NOMO-1 treated with dmso at 0.1 percent for 144 hours (cell line): Measurements from ENCODE around the gene HPS1.
A peak's percentile ranks its signal among the peaks of the same experiment; 100 is the strongest.

ENCODE experiments used
- DNase-seq: peaks from one replicate; lab custom pipeline; 2025; ENCODE audit not compliant: unreplicated experiment; lab: John Stamatoyannopoulos, UW

The HPS1 gene

DNA sequence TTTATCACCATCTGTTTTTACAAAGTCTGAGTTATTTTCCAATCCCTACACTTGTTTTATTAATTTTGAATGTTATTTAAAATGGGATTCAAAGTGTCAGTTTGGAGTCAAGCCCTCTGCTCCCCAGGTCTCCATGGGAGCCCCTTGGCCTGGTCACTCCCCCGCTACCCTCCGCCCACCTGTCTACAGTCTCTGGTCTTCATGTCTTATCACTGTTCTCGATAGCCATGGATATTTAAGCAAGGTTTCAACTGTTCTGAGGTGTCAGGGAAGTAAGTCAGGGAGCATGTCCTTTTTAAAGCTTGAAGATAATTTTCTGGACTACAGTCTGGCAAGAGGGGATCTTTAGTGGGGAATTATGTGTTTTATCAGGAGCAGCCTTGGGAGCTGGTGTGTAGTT is 19.1 kb upstream of the HPS1 start:
- no peak for DNase-seq

DNA sequence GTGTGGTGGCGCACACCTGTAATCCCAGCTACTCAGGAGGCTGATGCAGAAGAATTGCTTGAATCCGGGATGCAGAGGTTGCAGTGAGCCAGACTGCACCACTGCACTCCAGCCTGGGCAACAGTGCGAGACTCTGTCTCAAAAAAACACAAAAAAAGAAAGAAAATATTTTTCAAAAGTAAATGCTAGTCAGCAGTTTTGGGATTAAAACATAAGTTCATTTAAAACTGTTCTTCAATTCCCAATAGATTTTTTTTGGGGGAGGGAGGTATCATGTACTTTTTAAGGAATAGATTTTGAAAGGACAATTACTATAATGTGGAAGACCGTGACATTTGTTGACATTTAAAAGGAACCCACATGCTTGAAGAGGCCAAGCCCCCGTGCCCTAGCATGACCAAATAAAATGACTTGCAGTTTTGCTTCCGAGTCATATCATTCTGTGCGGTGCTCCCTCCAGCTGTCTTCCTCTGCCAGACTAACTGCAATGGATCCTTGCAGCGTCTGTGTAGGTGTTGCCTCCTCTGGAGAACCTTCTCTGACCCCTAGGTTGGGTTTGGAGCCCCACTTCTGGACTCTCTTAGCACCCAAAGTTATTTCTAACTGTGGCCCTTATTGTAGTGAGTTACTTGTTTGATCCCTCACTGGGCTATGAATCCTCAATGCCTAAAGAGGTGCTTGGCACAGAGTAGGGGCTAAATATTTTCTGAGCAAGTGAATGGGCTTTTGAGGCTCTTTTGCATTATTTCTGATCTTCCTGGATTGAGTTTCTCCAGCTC is 17.4 kb upstream of the HPS1 start:
- DNase-seq, result no peak

- no peak for DNase-seq
Observed at GRCh38 chr10:98463016-98463415, 16.3 kb upstream of the HPS1 start.

DNA sequence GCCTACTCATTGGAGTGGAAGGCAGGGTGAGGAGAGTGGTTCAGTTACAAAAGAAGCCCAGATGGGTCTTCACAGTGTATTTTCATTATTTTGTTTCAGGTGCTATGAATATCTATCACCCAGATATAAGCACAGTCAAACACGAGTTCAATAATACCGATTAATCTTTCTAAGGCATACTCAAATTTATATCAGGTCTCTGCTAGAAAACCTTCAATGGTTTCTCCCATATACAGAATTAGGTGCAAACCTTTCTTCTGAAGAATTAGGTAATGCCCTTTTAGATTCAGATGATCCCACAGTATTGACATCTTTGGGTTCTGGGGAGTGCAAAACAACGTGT is 14.7 kb upstream of the HPS1 start:
- DNase-seq, result no peak

GRCh38 chr10:98460837-98461499 is 14.2 kb upstream of the HPS1 start:
- DNase-seq, result no peak

DNA sequence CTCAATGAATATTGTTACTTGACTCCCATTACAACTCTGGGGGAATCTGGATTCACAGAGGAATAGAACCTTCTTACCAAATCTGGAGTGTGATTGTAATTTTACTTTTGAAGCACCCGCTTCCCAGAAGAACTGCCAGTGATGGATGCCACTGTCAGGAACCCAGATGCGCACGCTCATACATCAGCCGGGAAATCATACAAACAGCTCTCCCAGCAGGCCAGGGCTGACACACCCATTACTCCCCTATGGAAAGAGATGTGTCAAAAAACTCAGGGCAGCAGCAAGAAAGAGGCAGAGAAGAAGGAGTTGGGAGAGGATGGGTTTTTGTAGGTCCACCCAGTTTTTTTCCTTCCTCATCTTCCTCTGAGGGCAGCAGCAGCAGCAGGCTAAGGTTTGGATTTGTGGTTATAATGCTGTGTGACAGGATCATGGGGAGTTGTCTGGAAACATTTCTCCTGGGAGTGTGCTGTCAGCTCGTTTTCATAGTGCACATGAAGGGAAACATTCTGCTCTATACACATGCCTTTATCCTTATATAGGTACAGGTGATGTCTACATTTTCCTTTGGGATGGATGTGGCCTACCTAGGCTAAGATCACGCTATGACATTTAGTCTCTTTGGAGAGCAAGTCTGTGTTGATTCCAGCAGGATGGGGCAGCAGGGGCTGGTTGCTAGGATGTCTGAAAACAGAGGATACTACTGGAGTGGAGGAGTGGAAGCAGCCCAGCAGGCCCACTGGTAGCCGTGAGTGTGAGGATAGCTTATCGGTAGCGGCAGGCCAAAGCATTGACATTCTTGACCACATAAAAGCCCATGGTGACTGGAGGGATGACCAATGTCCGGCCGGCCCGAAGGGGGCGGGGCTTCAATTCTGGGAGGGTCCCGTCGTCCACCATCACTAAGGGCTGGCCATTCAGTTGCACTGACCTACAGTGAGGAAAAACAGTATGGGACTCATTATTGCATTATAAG is 12.4 kb upstream of the HPS1 start:
- DNase-seq, result no peak

DNA sequence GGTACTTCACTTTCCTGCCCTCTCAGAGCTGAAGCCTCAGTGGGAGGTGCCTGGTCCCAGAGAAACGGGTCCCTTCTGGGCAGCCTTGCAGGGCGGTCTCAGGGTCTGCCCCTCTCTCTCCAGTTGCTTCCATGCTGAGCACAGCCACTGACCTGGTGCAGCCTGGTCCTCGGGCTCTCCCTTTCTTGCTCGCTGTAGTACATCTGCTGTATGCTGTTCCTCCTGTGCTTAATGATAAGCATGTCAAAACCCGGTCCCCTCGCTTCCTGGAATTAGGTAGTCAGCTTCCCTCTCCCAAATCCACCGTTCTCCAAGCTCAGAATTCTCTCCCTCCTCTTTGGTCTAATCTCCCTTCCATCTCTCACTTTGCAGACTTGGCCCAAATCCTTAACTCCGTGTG is 11.0 kb upstream of the HPS1 start:
- DNase-seq, result no peak

GRCh38 chr10:98456686-98457482 is 10.1 kb upstream of the HPS1 start:
- DNase-seq, result no peak

GRCh38 chr10:98456043-98456570 is 9.4 kb upstream of the HPS1 start:
- DNase-seq, result no peak

GRCh38 chr10:98453729-98454128 is 7.0 kb upstream of the HPS1 start:
- DNase-seq, result no peak

DNA sequence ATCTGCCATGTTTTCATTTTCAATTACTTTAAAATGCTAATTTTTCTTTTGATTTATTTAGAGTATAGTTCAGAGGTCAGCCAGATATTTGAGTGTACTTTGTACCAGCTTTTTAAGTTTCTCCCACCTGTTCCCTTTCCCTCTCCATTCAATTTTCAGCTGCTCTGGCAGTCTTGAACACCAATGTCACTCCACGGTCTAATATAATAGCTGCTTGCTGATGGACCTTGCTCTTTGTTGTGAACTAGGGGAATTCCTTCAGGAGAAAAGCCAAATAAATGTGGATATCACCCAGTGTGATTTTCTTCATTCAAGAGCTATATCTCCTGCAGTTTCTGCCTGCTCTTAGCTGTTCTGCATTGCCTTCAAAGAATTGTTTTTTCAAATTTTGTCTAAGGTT is 3.9 kb upstream of the HPS1 start:
- DNase-seq, result no peak

DNA sequence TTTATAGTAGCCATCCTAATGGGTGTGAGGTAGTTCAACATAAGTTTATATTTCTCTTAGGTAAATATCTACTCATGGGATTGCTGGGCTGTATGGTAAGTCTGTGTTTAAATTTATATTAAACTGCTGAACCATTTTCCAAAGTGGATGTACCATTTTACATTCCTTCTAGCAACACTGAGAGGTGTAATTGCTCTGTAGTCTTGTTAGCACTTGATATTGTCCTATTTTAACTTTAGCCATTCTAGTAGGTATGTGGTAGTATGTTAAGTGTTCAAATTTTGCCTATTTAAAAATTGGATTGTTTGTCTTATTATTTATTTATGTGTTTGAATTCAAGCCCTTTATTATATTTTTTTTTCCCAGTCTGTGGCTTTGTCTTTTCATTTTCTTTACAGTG is 2.6 kb upstream of the HPS1 start:
- no peak for DNase-seq

DNA sequence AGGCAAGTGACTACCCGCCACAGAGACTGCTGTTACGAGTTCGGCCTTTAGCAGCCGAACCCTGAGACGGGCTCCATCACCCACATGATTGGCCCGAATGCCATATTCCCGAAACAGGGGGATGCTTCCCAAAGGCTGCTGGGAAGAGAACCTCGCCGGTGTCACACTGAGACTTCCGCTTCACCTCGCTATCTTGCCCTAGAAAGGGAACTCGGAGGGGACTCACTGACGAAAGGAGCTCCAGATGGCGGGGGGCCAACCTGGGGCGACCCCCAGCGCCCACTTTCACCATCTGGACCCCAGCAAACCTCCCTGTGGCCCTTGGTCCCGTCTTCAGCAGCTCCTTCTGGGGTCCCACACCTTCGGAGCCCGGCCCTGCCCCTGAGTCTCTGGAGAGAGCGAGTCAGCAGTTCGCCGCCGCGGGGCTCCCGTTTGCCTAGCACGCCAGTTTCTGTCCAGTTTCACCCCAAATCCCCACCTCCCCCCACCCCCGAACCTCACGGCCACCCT is 529 bp downstream of the HPS1 start:
- DNase-seq, result peak; percentile 25

DNA sequence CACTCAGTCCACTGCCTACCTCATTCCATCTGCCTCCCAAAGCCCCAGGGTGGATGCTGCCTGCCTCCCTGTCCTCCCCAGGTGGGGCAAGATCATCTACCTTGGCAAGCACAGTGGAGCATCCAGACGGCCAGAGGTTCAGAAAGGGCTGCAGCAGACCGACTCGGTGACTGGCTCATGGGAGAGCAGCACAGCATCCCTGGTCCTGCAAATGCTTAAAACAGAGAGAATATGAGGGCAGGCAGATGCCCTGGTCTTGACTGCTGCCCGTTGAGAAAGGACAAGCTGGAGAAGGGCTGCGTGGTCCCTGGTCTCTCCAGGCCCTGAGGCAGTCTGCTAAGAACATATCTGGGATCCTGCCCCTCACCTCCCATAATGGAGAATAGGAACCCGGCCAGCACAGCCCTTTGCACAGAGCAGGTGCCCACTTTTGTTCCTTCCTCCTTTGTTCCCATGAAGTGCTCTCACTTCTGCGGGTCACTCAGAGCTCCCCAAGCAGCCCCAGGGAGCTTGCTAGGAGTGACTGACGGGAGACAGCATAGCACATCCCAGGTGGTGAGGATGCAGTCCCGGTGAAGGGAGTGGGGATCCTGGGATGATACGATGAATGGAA is 1.4 kb downstream of the HPS1 start:
- DNase-seq, result no peak

DNA sequence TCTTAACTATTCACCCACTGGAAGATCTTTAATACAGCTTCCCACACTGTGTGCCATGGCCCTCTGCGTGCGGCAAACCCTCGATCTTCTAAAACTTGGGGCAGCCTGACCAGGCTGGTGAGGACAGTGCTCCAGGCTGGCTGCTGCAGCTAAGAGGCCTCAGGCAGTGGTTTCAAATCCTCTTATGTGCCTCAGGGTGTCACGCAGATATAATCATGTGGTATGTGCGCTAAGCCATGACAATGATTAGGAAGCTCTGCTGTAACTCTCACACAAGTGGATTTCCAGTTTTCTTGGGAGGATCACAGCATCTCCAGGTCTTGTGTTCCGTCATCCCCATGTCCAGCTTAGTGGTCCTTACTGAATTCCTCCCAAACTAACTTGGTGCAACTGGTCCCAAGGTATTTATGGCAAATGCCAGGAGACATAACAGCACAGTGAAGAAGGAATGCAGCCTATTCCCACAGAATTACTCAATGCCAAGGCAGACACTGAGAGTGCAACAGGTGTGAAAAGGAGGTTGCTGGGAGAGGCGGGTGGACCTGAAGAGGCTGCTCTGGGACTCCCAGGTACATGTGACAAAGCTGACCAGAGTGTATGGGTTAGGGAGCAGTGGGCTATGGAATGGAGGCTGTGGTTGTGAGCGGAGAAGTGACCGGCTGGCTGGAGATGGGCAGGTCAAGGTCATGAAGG is 2.3 kb downstream of the HPS1 start:
- no peak for DNase-seq

DNA sequence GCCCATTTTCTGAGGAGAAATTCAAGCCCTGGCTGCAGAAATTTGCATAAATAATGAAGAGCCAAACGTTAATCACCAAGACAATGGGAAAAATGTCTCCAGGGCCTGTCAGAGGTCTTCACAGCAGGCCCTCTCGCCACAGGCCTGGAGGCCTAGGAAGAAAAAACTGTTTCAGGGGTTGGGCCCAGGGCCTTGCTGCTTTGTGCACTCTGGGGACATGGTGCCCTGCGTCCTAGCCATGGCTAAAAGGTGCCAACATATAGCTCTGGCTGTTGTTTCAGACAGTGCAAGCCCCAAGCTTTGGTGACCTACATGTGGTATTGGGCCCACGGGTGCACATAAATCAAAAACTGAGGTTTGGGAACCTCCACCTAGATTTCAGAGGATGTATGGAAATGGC is 8.0 kb downstream of the HPS1 start:
- DNase-seq, result no peak

GRCh38 chr10:98436704-98437103 is 10.0 kb downstream of the HPS1 start:
- DNase-seq, result no peak

- no peak for DNase-seq
Observed at GRCh38 chr10:98435178-98435577, 11.6 kb downstream of the HPS1 start.
